ENCODE data around the gene TMEM212.
"Not testable (repeated sequence)": the region's sequence is repeated elsewhere in the genome, so short reads cannot be mapped to it uniquely, and the experiment has no call there.

The TMEM212 gene

DNA sequence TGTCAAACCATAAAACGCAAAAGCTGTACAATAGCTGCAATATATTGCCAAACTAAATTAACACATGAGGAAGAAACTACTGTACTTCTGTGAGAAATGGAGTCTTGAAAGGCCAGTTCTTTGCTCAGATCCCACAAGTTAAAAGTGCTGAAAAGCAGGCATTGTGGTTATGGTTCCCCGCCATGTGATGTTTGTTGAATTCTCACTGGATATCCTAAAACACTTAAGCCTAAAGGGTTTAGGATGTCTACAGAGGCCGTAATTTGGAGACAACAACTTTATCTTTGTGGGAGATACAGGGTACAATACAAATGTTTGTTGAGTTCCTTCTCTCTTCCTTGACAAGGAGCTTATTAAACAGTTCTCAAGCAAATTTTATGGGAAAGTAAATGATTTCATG, 53.2 kb downstream of the TMEM212 start:
- no peak for DNase-seq

DNA sequence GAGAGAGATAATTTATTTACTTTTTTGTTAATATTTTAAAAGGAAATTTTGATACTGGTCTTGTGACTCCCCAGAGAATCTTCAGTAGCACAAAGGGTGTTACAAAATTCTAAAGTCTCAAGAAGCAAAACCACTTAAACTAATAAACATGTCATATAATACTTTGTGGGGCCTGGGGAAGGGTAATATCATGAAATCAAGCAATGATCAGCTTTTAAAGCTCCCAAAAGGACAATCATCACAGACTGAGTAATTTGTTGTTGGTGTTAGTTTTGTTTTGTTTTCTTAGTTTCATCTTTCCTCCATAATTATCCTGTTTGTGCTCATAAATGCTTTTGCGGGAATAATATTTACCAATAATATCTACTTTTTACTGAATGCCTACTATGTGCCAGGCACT, 55.0 kb downstream of the TMEM212 start:
- no peak for DNase-seq

DNA sequence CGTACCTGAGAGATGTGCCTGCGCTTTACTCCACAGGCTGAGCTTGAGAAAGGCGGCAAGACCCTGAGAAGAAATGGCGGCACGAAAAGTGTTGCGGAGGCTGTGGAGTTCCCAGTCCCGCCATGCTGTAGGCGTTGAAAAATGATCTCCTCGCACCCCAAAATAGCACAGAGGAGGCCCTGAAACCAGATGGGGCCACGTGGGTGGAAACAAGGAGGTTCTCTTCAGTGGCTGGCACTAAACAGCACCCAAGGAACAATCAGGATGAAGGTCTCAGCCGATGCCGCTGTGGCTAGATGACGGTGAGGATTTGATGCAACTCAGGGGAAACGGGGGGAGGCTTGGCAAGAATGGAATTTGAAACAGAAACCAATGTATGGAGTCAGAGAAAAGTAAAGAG, 57.3 kb downstream of the TMEM212 start:
- DNase-seq = no peak

DNA sequence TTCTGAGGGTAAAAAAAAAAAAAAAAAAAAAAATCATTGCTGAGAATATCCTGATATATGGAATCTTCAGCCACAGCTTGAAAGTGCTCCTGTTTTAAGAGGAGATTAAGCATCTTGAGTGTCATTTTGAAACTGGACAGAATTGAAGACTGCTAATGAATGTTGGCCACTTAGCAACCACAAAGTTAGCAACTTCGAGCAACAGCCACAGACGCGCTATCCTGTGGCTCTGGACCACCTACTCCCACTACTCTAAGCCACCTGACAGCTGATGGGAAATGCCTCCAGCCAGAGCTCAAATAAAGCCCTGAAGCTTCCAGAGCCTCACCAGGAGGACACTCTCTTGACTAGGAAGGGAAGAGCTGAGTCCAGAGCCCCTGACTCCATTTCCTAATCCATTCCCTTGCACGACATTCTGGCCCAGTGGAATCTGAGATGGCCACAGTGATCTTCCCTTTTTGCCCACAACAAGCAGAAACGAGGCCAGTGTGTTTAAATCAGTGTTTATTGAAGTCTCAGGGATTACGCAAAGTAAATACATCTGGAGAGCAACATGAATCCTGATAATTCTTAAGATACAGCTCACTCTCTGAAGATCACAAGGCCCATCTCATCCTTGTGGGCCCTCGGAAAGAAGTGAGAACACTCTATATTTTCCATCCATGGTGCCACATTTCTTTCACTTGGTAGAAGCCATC, 58.6 kb downstream of the TMEM212 start:
- no peak for DNase-seq

DNA sequence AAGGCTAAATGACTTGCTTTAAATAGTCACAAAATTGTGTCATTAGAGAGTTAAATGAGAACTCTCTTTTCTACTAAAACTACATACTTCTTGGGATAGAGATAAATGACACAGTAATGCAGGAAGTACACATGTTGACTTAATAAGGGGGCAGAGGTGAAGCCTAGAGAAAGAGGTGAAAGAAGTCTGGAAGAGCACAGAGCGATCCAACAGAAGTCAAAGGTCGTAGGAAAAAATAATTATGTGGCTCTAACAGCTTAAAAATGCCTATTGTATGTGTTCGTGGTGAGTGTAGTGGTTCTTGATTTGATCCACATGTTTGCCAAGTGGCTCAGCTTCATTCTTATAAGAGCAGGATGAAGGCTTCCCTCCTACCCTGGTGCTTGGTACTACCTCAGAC, 61.7 kb downstream of the TMEM212 start:
- DNase-seq = no peak

DNA sequence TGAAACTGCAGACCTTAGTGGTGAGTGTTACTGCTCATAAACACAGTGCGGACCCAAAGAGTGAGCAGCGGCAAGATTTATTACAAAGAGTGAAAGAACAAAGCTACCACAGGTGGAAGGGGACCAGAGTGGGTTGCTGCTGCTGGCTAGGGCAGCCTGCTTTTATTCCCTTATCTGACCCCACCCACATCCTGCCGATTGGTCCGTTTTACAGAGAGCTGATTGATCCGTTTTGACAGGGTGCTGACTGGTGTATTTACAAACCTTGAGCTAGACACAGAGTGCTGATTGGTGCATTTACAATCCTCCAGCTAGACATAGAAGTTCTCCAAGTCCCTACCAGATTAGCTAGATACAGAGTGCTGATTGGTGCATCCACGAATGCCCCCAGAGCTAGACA, 63.4 kb downstream of the TMEM212 start:
- not testable (repeated sequence) for DNase-seq

DNA sequence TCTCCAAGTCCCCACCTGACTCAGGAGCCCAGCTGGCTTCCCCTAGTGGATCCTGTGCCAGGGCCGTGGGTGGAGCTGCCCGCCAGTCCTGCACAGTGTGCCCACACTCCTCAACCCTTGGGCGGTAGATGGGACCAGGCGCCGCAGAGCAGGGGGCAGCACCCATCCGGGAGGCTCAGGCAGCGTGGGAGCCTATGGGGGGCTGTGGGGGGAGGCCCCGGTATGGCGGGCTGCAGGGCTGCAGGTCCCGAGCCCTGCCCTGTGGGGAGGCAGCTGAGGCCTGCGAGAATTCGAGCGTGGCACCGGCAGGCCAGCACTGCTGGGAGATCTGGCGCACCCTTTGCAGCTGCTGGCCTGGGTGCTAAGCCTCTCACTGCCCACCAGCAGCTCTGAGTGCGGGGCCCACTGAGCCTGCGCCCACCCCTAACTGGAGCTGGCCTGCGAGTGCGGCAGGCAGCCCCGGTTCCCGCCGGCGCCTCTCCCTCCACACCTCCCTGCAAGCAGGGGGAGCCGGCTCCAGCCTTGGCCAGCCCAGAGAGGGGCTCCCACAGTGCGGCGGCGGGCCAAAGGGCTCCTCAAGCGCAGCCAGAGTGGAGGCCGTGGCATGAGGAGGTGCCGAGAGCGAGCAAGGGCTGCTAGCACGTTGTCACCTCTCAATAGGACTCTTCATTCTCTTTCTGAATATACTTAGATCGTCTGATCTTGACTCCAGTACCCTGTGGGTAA, 64.0 kb downstream of the TMEM212 start:
- DNase-seq = no peak

DNA sequence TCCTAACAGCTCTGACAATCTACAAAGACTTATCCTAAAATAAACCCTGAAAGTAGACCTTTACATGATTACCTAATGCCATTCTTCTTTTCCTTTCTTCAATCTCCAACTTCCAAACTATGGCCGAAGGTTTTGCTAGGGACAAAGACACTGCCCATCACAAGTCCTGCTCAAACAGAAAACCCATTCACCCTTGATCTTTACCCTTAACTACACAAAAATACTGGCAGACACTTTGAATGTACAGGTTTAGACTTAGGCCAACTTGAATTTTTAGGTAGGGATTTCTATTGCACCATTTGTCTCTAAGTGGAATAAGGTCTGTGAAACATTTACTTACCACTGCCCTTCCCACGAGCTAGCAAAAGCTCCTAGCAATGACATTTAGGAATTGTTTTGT, 64.6 kb downstream of the TMEM212 start:
- DNase-seq = no peak

DNA sequence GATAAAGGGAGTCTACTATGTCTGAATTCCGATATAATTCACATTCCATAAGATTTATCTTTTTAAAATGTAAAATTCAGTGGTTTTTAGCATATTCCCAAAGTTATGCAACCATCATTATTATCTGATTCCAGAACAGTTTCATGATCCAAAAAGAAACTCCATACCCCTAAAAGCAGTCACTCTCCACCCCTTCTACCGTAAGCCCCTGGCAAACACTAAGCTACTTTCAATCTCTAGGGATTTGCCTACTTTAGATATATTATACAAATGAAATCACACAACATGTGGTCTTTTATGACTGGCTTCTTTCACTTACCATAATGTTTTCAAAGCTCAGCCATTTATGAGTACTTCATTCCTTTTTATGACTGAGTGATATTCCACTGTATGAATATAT, 65.6 kb downstream of the TMEM212 start:
- DNase-seq = no peak
